Sigmoid colon (tissue), 4 donors: ENCODE data around the gene C3orf62.

ENCODE experiments used
- CTCF ChIP-seq, 4 experiments: fragments of 450-650 bp in 3 of 4; fragments of 200-600 bp in 1 of 4; IDR thresholded peaks; one replicate each; pipeline ENCODE4 v1.5.1; 2016 to 2019; ENCODE audit warnings: antibody characterized with exemption in 4 of 4, mild to moderate bottlenecking in 3 of 4, moderate library complexity in 2 of 4
- POLR2A ChIP-seq, 2 donors: fragments of 450-650 bp; IDR thresholded peaks; one replicate each; pipeline ENCODE4 v1.6.1; 2016; ENCODE audit warnings: antibody characterized with exemption in 2 of 2, mild to moderate bottlenecking in 2 of 2, moderate library complexity in 2 of 2
- POLR2AphosphoS5 ChIP-seq, 4 donors: sonication (generic); formaldehyde crosslinking; IDR thresholded peaks; one replicate each; pipeline ENCODE4 v1.6.1; 2017; ENCODE audit warnings: antibody characterized with exemption in 4 of 4

GRCh38 chr3:49311283-49311682 is 34.3 kb upstream of the C3orf62 start:
- TF ChIP-seq POLR2A (IDR thresholded peaks at IDR 0.05), result no peak
- no peak for TF ChIP-seq CTCF (IDR thresholded peaks at IDR 0.05)
- TF ChIP-seq POLR2AphosphoS5 (IDR thresholded peaks at IDR 0.05), result no peak
